ENCODE measurements around the gene COX14.

DNA sequence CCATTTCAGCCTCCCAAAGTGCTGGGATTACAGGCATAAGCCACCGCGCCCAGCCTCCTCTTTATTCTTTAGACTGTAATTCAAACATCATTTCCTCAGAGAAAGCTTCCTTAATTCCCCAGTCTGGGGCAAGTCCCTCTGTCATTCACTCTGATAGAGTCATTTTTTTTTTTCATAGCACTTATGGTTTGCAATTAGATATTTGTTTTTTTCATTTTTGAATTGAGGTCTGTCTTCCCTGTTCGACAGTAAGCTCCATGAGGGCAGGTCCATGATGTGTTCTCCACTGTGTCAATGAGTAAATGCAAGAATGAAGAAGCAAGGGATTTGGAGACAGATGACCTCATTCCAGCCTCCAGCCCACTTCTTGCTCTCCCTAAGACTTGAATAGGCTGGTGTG lies 42.5 kb upstream of the COX14 start:
- TF ChIP-seq, protein P1, sequence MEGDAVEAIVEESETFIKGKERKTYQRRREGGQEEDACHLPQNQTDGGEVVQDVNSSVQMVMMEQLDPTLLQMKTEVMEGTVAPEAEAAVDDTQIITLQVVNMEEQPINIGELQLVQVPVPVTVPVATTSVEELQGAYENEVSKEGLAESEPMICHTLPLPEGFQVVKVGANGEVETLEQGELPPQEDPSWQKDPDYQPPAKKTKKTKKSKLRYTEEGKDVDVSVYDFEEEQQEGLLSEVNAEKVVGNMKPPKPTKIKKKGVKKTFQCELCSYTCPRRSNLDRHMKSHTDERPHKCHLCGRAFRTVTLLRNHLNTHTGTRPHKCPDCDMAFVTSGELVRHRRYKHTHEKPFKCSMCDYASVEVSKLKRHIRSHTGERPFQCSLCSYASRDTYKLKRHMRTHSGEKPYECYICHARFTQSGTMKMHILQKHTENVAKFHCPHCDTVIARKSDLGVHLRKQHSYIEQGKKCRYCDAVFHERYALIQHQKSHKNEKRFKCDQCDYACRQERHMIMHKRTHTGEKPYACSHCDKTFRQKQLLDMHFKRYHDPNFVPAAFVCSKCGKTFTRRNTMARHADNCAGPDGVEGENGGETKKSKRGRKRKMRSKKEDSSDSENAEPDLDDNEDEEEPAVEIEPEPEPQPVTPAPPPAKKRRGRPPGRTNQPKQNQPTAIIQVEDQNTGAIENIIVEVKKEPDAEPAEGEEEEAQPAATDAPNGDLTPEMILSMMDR (IDR thresholded peaks at IDR 0.05) = no peak
- TF ChIP-seq EZH2 (IDR thresholded peaks at IDR 0.05) = no peak

Data from neural progenitor cell (in vitro differentiated cells).